Retina (tissue), 1 donor: ENCODE data around the gene CFC1.
"Not testable (repeated sequence)": the region's sequence is repeated elsewhere in the genome, so short reads cannot be mapped to it uniquely, and the experiment has no call there.

Source experiments
- DNase-seq: peaks from one replicate; pipeline ENCODE4 v3.0.0-alpha.2; 2016

Gene CFC1

GRCh38 chr2:130582970-130583369, 16.4 kb downstream of the CFC1 start:
- not testable (repeated sequence) for DNase-seq

GRCh38 chr2:130581491-130581890, 17.9 kb downstream of the CFC1 start:
- not testable (repeated sequence) for DNase-seq

GRCh38 chr2:130579121-130579520, 20.3 kb downstream of the CFC1 start:
- DNase-seq: not testable (repeated sequence)

- DNase-seq: not testable (repeated sequence)
Observed at GRCh38 chr2:130577559-130577958, 21.8 kb downstream of the CFC1 start.

- not testable (repeated sequence) for DNase-seq
Observed at GRCh38 chr2:130576209-130576784, 23.1 kb downstream of the CFC1 start.

GRCh38 chr2:130574230-130574629, 25.1 kb downstream of the CFC1 start:
- not testable (repeated sequence) for DNase-seq

- DNase-seq: not testable (repeated sequence)
Observed at GRCh38 chr2:130571929-130572328, 27.4 kb downstream of the CFC1 start.

- not testable (repeated sequence) for DNase-seq
Observed at GRCh38 chr2:130566165-130566564, 33.2 kb downstream of the CFC1 start.

GRCh38 chr2:130556441-130556840, 42.9 kb downstream of the CFC1 start:
- not testable (repeated sequence) for DNase-seq

- DNase-seq: not testable (repeated sequence)
Observed at GRCh38 chr2:130554178-130554577, 45.2 kb downstream of the CFC1 start.

GRCh38 chr2:130549475-130549874, 49.9 kb downstream of the CFC1 start:
- DNase-seq: not testable (repeated sequence)

GRCh38 chr2:130548418-130548817, 51.0 kb downstream of the CFC1 start:
- DNase-seq: not testable (repeated sequence)

GRCh38 chr2:130544978-130545377, 54.4 kb downstream of the CFC1 start:
- not testable (repeated sequence) for DNase-seq

- not testable (repeated sequence) for DNase-seq
Observed at GRCh38 chr2:130543785-130544528, 55.4 kb downstream of the CFC1 start.

- not testable (repeated sequence) for DNase-seq
Observed at GRCh38 chr2:130542789-130543188, 56.6 kb downstream of the CFC1 start.
